ENCODE measurements around the gene YOD1. TPM values are rescaled to one million over a fixed set of nuclear protein-coding genes. Genes with fewer than 3 reads are reported as not detected.

YOD1 gene
- total RNA-seq, 1 donor from 2014 or later: 10.8 TPM

- Mint-ChIP-seq H3K36me3 (ENCODE audit: low read depth) (no peaks in the 10 kb centered on the region), H3K4me1 (no peaks in the 10 kb centered on the region), H3K27ac (no peak overlapping the region), H3K27me3 (peaks cover 20% of the 10 kb centered on the region), H3K9me3 (no peaks in the 10 kb centered on the region), H3K4me3 (no peak overlapping the region)
- ATAC-seq (ENCODE audit: low read depth) (no peak), DNase-seq (no peak)
- CTCF ChIA-PET: no interaction called here
- POLR2A ChIA-PET: interaction anchor here (0.6 kb wide), 1 partner anchor 193 kb away, joined by 3 read pairs; no protein-coding TSS in a partner anchor
- no peak for TF ChIP-seq CTCF (IDR thresholded peaks at IDR 0.05)
- intact Hi-C loops (cut with micrococcal nuclease): no loop called here
These were observed 29.7 kb downstream of the YOD1 start for GRCh38 chr1:207021139-207021861.

GRCh38 chr1:207020709-207021107 is 30.3 kb downstream of the YOD1 start:
- CTCF ChIA-PET: interaction anchor here (1.4 kb wide), 1 partner anchor 294 kb away, joined by 5 read pairs; no protein-coding TSS in a partner anchor
- peaks cover 20% of the 10 kb centered on the region for H3K27me3 Mint-ChIP-seq
- intact Hi-C loops (cut with micrococcal nuclease): no loop called here
- no peaks in the 10 kb centered on the region for H3K9me3 Mint-ChIP-seq
- ATAC-seq (ENCODE audit: low read depth) (no peak), DNase-seq (no peak)
- POLR2A ChIA-PET: interaction anchor here (0.6 kb wide), 1 partner anchor 192 kb away, joined by 3 read pairs; no protein-coding TSS in a partner anchor
- H3K36me3 Mint-ChIP-seq (ENCODE audit: low read depth): no peaks in the 10 kb centered on the region
- H3K27ac Mint-ChIP-seq: no peak overlapping the region
- no peak for TF ChIP-seq CTCF (IDR thresholded peaks at IDR 0.05)
- H3K4me1 Mint-ChIP-seq: no peaks in the 10 kb centered on the region
- no peak overlapping the region for H3K4me3 Mint-ChIP-seq

DNA sequence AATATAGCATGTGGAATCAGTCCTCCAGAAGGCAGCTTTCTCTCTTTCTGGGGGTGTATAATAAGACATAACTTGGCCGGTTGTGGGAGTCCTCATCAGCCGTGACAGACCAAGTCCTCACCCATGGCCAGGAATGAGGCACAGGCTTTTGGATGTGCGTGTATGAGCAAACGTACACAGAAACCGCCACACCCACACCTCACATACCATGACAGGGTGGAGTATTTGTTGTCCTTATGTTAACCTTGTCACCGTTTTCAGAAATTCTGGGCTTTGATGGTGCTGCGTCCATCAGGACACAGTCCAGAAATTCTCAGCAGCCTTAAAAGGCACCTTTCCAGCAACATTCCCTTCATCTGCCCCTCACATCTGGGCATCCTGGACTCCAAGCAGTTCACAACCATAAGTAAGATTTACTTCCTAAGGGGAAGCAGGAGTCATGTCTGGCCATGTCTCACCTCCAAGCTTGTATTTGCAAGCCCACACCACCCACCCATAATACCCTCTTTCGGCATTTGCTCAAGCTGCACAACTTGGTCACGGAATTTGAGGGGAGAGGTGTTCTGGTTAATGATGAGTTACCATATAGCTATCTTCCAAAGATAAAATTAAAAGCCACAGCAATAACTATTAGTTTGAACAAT is 30.8 kb downstream of the YOD1 start:
- ATAC-seq (ENCODE audit: low read depth) (no peak), DNase-seq (no peak)
- Mint-ChIP-seq H3K27me3 (peaks cover 20% of the 10 kb centered on the region), H3K27ac (no peak overlapping the region), H3K9me3 (no peaks in the 10 kb centered on the region), H3K4me1 (no peaks in the 10 kb centered on the region), H3K36me3 (ENCODE audit: low read depth) (no peaks in the 10 kb centered on the region), H3K4me3 (no peak overlapping the region)
- intact Hi-C loops (cut with micrococcal nuclease): no loop called here
- no peak for TF ChIP-seq CTCF (IDR thresholded peaks at IDR 0.05)
- CTCF ChIA-PET: interaction anchor here (1.4 kb wide), 1 partner anchor 294 kb away, joined by 5 read pairs; no protein-coding TSS in a partner anchor
- POLR2A ChIA-PET: no interaction called here

DNA sequence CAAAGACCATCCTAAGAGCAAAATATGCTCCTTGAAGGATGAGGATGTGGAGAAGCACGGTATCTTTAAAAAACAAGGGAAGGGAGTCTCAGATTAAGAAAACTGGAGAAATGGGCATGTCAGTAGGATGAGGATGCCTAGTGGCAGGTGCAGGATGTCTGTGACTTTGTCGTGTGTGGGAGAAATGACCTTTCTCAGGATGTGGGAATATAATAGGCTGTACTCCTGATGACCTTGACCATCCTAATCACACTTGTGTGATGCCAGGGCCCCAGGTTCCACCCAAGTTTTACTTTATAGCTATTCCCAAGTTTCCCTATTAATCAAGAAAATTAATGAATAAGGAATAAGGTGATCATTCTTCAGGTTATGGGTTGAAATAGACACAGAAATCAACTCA is 31.3 kb downstream of the YOD1 start:
- peaks cover 20% of the 10 kb centered on the region for H3K27me3 Mint-ChIP-seq
- CTCF ChIA-PET: interaction anchor here (1.4 kb wide), 1 partner anchor 293 kb away, joined by 5 read pairs; no protein-coding TSS in a partner anchor
- POLR2A ChIA-PET: no interaction called here
- ATAC-seq (ENCODE audit: low read depth): no peak
- no peaks in the 10 kb centered on the region for H3K9me3 Mint-ChIP-seq
- no peaks in the 10 kb centered on the region for H3K36me3 Mint-ChIP-seq (ENCODE audit: low read depth)
- no peak for TF ChIP-seq CTCF (IDR thresholded peaks at IDR 0.05)
- no peak overlapping the region for H3K27ac Mint-ChIP-seq
- H3K4me3 Mint-ChIP-seq: no peak overlapping the region
- H3K4me1 Mint-ChIP-seq: no peaks in the 10 kb centered on the region
- no peak for DNase-seq
- intact Hi-C loops (cut with micrococcal nuclease): no loop called here

DNA sequence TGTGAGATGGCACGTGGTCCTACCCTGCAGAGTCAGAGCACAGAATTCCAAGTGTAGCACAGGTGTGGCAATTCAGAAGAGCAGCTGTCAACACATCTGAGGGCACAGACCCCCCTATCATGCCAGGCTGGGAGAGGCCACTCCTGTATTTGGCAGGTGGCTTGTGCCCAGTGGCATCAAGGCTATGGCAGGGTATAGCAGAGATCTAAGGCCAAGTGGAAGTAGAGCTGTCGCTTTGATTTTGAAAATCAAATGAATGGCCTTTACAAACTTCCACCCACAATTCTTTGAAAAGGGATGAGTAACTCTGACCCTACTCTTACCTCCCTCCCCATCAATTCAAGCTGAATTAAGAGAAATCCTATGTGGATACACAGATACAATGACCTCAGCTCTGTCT is 31.8 kb downstream of the YOD1 start:
- no peak for DNase-seq
- ChIA-PET POLR2A (no interaction called here), CTCF (interaction anchor here (1.4 kb wide), 1 partner anchor 293 kb away, joined by 5 read pairs; no protein-coding TSS in a partner anchor)
- Mint-ChIP-seq H3K27ac (no peak overlapping the region), H3K9me3 (no peaks in the 10 kb centered on the region), H3K4me1 (no peaks in the 10 kb centered on the region), H3K4me3 (no peak overlapping the region), H3K36me3 (ENCODE audit: low read depth) (no peaks in the 10 kb centered on the region), H3K27me3 (peaks cover 16% of the 10 kb centered on the region)
- no peak for TF ChIP-seq CTCF (IDR thresholded peaks at IDR 0.05)
- intact Hi-C loops (cut with micrococcal nuclease): no loop called here
- ATAC-seq (ENCODE audit: low read depth): no peak
